Mesodermal cell (in vitro differentiated cells): ENCODE results near the gene TNF.
A peak's percentile ranks its signal among the peaks of the same experiment; 100 is the strongest.

ENCODE experiments used
- H3K27ac ChIP-seq: 2 replicates; pipeline ENCODE4 v1.7.0; 2013; ENCODE audit warnings: mild to moderate bottlenecking, low read depth, low read length, moderate library complexity; ENCODE audit not compliant: severe bottlenecking
- H3K36me3 ChIP-seq: 2 replicates; pipeline ENCODE4 v1.7.1; 2013; ENCODE audit warnings: mild to moderate bottlenecking, low read length, moderate library complexity; ENCODE audit not compliant: control insufficient read depth, insufficient read depth
- H3K4me1 ChIP-seq: one replicate; pipeline ENCODE4 v1.7.1; 2013; ENCODE audit warnings: mild to moderate bottlenecking, low read length; ENCODE audit not compliant: insufficient read depth, control insufficient read depth, poor library complexity, severe bottlenecking
- H3K4me3 ChIP-seq: 2 replicates; pipeline ENCODE4 v1.7.0; 2013; ENCODE audit warnings: low read length, control low read depth, mild to moderate bottlenecking; ENCODE audit not compliant: insufficient read depth, poor library complexity, severe bottlenecking; ENCODE audit errors: extremely low read depth
- H3K9me3 ChIP-seq: 2 replicates; pipeline ENCODE4 v1.7.1; 2013; ENCODE audit warnings: mild to moderate bottlenecking, low read length, moderate library complexity; ENCODE audit not compliant: control insufficient read depth
- WGBS, 2 experiments: methylation state at CpG; one replicate each; pipeline ENCODE4 v1.1.5; 2013; ENCODE audit warnings: missing lambda C conversion rate in 2 of 2; ENCODE audit not compliant: insufficient coverage in 2 of 2; 5-methylcytosine and 5-hydroxymethylcytosine counted together

TNF gene

GRCh38 chr6:31574106-31575061 is 981 bp upstream of the TNF start:
- H3K4me1 ChIP-seq: peaks cover 11% of the 10 kb centered on the region
- no peaks in the 10 kb centered on the region for H3K36me3 ChIP-seq
- H3K27ac ChIP-seq: no peak overlapping the region
- no peaks in the 10 kb centered on the region for H3K9me3 ChIP-seq
- no peak overlapping the region for H3K4me3 ChIP-seq
- WGBS, 2 experiments: 91 to 92% methylated on average over 11 to 12 of the region's 14 CpGs

GRCh38 chr6:31575952-31576685 is 754 bp downstream of the TNF start:
- Histone ChIP-seq H3K9me3 (no peaks in the 10 kb centered on the region), H3K36me3 (no peaks in the 10 kb centered on the region), H3K4me1 (peaks cover 11% of the 10 kb centered on the region), H3K27ac (no peak overlapping the region), H3K4me3 (no peak overlapping the region)
- WGBS, 2 experiments: 84 to 90% methylated on average over 4 to 6 of the region's 8 CpGs

- WGBS, 2 experiments: 95 to 98% methylated on average over 8 to 18 of the region's 19 CpGs
- Histone ChIP-seq H3K4me3 (no peak overlapping the region), H3K4me1 (peaks cover 15% of the 10 kb centered on the region), H3K36me3 (no peaks in the 10 kb centered on the region), H3K27ac (no peak overlapping the region), H3K9me3 (no peaks in the 10 kb centered on the region)
Measured at GRCh38 chr6:31576897-31577578, 1.7 kb downstream of the TNF start.

GRCh38 chr6:31577579-31577966 is 2.2 kb downstream of the TNF start:
- no peaks in the 10 kb centered on the region for H3K9me3 ChIP-seq
- H3K36me3 ChIP-seq: no peaks in the 10 kb centered on the region
- H3K4me1 ChIP-seq: peaks cover 16% of the 10 kb centered on the region
- 96 to 100% methylated on average over 2 of the region's 3 CpGs for WGBS, 2 experiments
- H3K27ac ChIP-seq: no peak overlapping the region
- H3K4me3 ChIP-seq: no peak overlapping the region

- H3K36me3 ChIP-seq: no peaks in the 10 kb centered on the region
- no peak overlapping the region for H3K27ac ChIP-seq
- no peaks in the 10 kb centered on the region for H3K9me3 ChIP-seq
- 88 to 91% methylated on average over 9 to 11 of the region's 12 CpGs for WGBS, 2 experiments
- peaks cover 15% of the 10 kb centered on the region for H3K4me1 ChIP-seq
- no peak overlapping the region for H3K4me3 ChIP-seq
Measured at GRCh38 chr6:31578184-31579118, 3.1 kb downstream of the TNF start.

- H3K27ac ChIP-seq: no peak overlapping the region
- no peak overlapping the region for H3K4me3 ChIP-seq
- WGBS, 2 experiments: 95 to 96% methylated on average over 3 of the region's 3 CpGs
- no peaks in the 10 kb centered on the region for H3K9me3 ChIP-seq
- H3K4me1 ChIP-seq: peaks cover 14% of the 10 kb centered on the region
- H3K36me3 ChIP-seq: no peaks in the 10 kb centered on the region
Measured at GRCh38 chr6:31579119-31579505, 3.7 kb downstream of the TNF start.

- H3K9me3 ChIP-seq: no peaks in the 10 kb centered on the region
- H3K4me3 ChIP-seq: no peak overlapping the region
- H3K36me3 ChIP-seq: no peaks in the 10 kb centered on the region
- peaks cover 14% of the 10 kb centered on the region for H3K4me1 ChIP-seq
- H3K27ac ChIP-seq: no peak overlapping the region
- 84 to 100% methylated on average over 4 of the region's 8 CpGs for WGBS, 2 experiments
Measured at GRCh38 chr6:31579546-31580437, 4.4 kb downstream of the TNF start.

- Histone ChIP-seq H3K4me1 (peaks cover 14% of the 10 kb centered on the region), H3K36me3 (no peaks in the 10 kb centered on the region), H3K9me3 (no peaks in the 10 kb centered on the region), H3K27ac (no peak overlapping the region), H3K4me3 (peak overlapping the region; percentile 70)
- WGBS, 2 experiments: 76 to 96% methylated on average over 8 to 11 of the region's 11 CpGs
Measured at GRCh38 chr6:31580438-31580740, 5.0 kb downstream of the TNF start.

GRCh38 chr6:31580807-31581433 is 5.6 kb downstream of the TNF start:
- Histone ChIP-seq H3K27ac (no peak overlapping the region), H3K4me3 (peak overlapping the region; percentile 70), H3K36me3 (no peaks in the 10 kb centered on the region), H3K4me1 (peaks cover 15% of the 10 kb centered on the region), H3K9me3 (no peaks in the 10 kb centered on the region)
- 1% methylated on average over 50 to 56 of the region's 62 CpGs for WGBS, 2 experiments
